Left cardiac atrium (tissue), 4 donors: ENCODE measurements around the gene CXCL14. TPM values are rescaled to one million over a fixed set of nuclear protein-coding genes. Genes with fewer than 3 reads are reported as not detected.

ENCODE experiments used
- ATAC-seq, 2 donors: fragments of 200-7000 bp; cut with Tn5 transposase; one replicate each; pipeline ENCODE4 v1.9.1; 2020; ENCODE audit warnings: mild to moderate bottlenecking in 2 of 2, moderate library complexity in 2 of 2
- DNase-seq: peaks from one replicate; pipeline ENCODE4 v3.0.0-alpha.2; 2020
- intact Hi-C, 2 donors: fragments of 100-400 bp; cut with DNase I; formaldehyde crosslinking; loops; one replicate each; pipeline versions ENCODE4 v1.14.1 to v1.15.1; 2022 to 2023
- total RNA-seq, 2 donors: library from RNA; stranded (reverse); fragmentation: NEBNext Ultra II Directional; extraction: Animal tissue kit (Norgen Biotek cat#: 25700); gene quantifications; one replicate each; pipeline ENCODE4 v1.2.1, GENCODE V29; 2021
- donor health status: DM: no; HTN: yes; CAD: no.
- donor health status: DM: no; HTN: yes; CAD: no; lungs with severe emphysema.
- donor health status: DM: yes; HTN: yes; CAD: no.
- donor health status: Dilated cardiomyopathy.

The CXCL14 gene
- total RNA-seq, 2 donors from 2014 or later = 11.2 to 11.7 TPM

DNA sequence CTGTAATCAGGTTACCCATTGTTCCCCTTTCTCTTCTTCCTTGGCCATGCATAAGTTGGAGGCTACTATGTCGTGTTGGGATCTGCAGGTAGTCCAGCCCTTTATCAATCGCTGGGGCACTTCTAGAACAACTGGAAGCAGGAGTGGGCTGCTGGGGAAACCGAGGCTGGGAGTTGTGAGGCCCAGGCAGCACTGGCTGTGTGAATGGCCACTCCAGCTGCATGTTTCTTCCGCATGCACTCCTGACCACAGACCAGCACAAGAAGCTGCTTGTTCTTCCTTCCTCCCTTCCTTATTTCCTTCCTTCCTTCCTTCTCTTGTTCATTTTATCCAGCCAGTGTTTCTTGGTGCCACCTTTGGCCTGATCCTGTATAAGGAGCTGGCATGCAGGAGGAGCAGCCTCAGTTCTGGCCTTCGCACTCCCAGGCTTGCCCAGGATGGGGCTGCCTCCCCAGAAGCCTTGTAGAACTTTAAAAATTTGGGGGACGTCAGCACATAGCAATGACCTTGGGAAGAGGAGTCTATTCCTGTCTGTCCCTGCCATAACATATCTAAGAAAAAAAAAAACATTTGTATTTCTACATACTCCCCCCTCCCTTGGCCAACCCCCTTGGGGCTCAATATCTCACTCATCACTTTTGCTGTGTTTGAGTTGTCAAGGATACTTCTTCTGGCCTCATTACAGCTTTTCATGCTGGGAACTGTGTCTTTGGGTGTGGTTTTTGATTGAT, 20.8 kb upstream of the CXCL14 start:
- DNase-seq (no peak), ATAC-seq (no peak)
- intact Hi-C loops = no loop called here

DNA sequence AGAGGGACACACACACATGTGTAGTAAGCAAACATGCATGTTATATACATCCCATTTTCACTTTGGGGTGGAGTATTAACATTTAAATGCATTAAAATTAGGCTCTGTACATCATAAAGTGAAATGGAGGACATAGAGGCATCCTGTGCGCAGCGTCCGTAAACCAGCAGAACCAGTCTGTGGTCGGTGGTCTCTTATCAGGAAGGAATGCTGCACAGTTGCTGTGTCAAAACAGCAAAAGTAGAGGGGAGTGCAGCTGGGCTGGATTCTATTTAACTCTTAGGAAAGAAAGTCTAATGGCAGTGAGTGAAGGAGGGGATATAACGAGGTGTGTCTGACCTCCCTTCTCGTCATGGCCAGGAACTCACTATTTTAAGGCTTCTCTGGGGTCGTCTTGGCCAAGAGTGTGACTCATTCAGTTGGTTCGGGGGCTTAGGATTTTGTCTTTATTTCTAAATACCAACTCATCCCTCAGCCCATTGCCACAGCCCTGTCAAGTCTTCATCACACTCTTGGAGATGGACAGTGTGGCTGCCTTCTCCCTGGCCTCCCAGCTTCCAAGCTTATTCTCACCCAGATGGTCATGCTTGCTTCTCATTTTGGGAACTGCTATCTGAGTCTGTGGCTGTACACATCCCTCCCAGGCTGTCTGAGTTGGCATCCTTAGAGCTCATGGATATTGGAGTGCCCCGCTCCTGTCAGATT, 20.1 kb upstream of the CXCL14 start:
- DNase-seq = no peak
- no peak for ATAC-seq
- intact Hi-C loops = no loop called here

DNA sequence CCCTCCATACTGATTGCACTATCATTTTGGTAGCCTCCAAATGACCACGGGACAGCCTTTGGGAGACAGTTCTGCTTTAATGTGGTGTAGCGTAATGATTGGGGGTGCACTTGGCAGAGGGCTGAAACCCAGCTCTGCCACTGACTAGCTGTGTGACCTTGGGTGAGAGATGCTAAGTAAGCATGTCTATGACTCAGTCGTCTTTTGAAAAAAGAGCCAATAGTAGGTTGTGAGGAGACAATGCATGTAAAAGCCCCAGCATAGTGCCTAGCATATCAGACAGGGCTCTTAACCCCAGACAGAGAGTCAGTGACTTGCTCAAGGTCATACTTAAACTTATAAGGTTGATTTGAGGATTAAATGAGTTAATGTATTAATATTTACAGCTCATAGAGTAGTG, 18.0 kb upstream of the CXCL14 start:
- ATAC-seq (no peak), DNase-seq (no peak)
- intact Hi-C loops = no loop called here

DNA sequence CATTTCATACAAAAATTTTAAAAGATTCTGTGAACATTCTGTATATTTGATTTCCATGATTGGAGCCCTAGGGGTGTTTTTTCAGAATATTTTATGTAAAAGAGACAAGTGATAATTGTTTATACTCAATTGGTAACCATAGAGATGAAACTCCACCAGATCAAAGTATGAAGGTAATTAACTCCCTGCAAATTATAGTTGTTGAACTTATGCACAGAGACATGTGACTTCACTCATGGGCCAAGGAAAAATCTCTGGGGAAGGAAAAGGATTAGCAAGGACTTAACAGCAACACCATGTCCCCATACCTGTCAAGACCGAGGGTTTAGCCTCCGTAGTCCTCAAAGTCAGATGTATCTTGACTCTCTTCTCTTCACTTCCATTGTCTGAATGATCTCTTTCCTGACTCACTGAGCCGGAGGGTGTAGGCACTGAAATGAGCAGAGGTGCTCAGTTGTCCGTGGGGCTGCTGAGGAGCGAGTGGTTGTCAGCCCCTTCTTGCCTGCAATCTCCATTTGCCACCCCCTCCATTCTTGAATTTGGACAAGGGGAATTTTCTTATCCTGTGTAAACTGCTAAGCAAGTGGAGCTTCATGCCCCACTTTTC, 17.5 kb upstream of the CXCL14 start:
- intact Hi-C loops = no loop called here
- DNase-seq (no peak), ATAC-seq (no peak)

DNA sequence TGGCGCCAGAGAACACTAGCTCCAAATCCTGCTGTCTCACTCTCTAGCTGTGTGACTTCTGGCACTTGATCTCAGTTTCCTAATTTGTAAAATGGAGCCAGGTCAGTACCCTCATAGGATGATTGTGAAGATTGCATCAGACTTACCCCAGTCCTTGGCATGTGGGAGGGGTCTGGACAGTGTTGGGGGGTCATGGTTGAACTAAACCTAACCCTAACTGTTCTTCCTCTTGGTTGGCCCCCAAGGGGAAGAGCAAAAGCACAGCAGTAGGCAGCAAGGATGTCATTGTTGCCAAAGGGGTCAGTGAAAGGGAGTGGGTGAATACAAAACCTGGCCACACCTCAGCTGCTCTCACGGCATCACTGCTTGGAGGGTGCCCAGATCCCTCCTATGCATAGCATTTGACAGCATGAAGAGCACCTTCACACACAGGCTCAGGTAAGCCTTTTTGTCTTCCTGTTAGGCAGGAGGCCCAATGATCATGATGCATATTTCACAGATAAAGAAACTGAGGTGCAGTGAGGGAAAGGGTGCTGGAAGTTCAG, 15.7 kb upstream of the CXCL14 start:
- DNase-seq (no peak), ATAC-seq (no peak)
- intact Hi-C loops = no loop called here

DNA sequence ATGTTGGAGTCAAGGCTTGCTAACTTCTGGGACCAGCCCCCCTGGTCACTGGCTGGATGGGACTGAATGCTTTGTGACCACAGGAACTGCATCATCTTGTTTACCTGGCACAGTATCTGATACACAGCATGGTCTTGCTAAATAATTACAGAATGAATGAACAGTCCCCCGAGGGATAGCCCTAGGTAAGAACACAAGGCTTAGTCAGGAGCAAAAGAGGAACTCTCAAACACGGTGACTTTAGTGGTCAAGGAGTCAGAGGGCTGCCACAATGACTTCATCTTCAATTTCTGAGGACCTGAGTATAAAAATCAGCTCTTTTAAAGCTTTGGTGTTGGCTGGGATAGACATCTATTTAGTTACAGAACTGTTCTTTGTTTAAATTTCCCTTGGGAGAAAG, 15.1 kb upstream of the CXCL14 start:
- DNase-seq = no peak
- no peak for ATAC-seq
- intact Hi-C loops = no loop called here

DNA sequence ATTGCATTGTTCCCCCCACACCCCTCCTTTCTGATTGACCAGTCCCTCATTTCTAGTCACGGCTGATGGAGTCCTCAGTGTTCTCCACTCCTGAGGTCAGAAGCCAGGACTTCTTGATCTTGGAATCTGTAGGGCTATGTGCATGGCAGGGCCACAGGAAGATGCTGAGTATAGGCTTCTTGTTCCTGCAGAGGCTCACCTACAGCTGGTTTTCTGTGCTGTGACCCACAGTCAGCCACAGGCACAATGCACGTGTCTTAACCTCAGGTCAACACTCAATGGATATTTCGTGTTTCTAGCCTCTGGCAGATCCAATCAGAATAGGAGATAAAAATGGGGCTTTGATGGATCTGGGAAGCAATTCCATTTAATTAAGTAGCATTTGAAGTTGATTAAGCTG, 14.3 kb upstream of the CXCL14 start:
- DNase-seq = no peak
- no peak for ATAC-seq
- intact Hi-C loops = no loop called here

DNA sequence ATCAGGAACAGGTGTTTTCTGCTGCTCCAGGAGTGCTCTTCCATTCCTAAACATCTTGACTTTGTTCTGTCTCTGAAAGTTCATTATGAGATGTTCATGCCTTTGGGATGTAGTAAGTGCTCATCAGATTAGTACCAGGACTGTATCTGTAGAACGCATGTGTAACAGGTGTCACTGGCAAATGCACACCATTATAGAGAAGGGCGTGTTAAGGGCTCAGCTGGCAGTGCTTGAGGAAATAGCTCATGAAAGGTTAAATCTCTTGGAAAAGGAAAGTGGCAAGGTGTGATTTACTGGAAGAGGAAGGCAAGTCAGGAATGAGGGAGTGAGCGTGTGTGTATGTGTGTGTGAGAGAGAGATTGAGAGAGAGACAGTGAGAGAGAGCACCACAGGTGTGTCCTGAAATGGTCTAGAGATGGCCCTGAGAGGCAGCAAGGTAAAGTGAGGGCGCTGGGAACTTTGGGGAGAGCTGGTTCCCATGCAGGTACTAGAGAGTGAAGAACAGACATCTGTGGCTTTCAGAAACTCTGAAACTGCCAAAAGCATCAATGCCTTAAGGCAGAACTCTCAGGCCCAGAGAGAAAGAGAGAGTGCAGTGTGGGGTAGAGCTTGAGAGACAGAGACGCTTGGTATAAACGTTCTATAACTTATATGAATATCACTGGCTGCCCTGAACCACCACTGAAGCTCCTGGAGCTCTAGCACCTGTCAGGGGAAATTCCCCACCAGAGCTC, 13.7 kb upstream of the CXCL14 start:
- DNase-seq (no peak), ATAC-seq (no peak)
- intact Hi-C loops = no loop called here

DNA sequence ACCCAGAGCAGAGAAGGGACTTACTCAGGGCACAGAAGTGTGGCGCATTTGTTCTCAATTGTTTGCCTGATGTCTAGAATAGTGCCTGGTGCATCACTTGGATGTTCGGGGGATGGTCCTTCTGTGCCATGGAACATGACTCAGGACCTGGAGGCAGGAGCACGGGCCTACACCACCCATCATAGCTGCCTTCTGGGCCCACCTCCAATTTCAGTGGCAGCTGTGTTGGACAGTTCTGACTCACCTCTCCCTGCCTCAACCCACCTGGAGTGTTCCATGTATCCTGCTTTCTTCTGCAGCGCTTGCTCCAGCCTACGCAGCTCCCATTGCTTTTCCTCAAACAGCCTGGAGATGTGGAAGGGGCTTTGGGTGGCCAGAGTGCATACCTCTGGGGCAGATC, 12.5 kb upstream of the CXCL14 start:
- intact Hi-C loops = no loop called here
- ATAC-seq (no peak), DNase-seq (no peak)

DNA sequence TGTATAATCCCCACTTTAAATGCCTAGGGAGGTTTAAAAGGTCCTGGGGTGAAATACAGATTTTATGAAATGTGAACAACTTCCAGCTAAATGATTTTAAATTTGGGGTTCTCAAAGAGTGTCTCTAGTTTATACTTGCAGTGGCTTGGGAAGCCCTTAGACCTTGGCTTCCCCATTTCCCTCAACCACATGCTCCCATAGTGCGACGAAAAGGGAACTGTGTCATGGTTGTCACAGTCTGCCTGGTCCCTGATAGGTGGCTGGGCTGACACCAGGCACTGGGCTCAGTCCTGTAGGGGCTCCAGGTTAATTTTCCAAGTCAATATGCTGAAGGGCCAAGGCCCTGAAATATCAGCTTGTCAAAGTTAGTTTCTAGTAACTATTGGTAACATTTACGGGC, 10.4 kb upstream of the CXCL14 start:
- intact Hi-C loops = no loop called here
- DNase-seq (no peak), ATAC-seq (no peak)

DNA sequence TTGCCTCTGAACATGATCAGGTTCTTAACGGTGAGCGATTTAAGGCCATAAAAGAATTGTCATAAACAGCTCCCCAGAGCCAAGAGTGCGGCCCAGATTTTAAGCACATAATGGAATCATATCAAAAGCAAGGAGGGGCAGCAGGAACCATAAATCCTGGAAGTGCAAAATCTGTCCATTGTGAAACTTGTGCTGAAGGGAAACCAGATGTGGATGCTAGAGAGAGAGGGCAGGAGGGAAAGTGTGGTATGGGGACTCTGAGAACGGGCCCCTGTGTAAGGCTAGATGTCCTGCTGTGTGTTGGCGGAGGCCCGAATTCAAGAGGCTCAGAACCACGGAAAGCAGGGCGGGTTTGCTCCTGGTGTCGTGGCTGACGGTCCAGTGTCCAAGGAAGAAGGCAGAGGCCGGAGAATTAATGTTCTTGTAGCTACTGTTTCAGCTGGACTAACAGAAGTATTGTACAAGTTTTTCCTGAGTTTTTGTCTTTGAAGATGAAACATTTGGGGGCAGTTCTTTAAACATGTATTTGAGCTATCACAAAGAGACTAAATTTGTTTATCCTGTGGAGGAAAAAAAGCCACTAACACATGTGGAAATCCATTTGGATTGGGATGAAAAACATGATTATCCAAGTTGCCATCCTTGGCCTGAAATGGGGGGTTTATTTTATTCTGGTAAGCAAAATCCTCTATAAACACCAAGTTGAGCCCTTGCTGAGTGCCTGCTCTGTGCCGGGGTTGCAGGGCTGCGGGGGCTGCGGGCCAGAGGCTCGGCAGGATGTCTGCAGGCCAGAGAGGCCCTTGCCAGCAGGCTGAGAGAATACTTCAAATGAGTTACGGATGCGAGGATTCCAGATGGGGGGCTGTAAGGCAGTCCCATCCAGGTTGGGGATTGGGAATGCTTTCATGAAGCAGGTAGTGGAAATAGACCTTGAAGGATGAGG, 9.2 kb upstream of the CXCL14 start:
- intact Hi-C loops = no loop called here
- ATAC-seq (no peak), DNase-seq (no peak)

DNA sequence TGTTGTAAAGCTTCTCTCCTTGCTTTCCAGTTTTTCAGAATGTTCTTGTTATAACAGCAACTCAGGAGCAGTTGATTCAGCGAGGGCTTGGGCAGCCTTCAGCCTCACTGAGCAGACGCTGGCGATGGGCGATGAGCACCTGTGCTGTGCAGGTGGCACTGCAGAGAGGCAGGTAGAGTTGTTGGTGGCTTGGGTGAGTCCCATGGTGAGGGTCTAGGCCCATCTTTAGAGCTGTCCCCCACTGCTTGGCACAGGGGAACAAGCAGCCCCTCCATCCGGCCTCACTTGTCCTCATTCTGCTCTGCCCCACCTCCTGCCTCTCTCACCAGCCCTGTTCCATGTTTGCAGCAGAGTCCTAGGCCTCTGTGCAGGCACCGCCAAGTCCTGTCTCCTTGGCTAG, 6.1 kb upstream of the CXCL14 start:
- no peak for ATAC-seq
- intact Hi-C loops = no loop called here
- DNase-seq = no peak

DNA sequence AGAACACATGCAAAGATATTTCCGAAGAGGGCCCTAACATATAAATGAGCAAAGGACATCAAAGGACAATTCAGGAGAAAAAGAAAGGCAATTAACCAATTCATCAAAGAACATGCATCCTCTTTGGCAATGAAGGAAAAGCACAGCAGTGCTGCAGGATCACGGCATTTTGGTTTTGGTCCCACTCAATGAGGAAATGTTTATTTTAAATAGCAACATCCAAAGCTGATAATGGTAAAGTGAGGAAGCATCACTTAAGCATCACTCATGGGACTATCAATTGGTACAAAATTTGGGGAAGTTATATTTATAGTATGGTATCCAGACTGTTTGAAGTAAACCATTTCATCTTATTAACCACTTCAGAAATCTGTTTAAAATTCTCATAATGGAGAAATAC, 5.5 kb upstream of the CXCL14 start:
- DNase-seq (no peak), ATAC-seq (no peak)
- intact Hi-C loops = no loop called here

DNA sequence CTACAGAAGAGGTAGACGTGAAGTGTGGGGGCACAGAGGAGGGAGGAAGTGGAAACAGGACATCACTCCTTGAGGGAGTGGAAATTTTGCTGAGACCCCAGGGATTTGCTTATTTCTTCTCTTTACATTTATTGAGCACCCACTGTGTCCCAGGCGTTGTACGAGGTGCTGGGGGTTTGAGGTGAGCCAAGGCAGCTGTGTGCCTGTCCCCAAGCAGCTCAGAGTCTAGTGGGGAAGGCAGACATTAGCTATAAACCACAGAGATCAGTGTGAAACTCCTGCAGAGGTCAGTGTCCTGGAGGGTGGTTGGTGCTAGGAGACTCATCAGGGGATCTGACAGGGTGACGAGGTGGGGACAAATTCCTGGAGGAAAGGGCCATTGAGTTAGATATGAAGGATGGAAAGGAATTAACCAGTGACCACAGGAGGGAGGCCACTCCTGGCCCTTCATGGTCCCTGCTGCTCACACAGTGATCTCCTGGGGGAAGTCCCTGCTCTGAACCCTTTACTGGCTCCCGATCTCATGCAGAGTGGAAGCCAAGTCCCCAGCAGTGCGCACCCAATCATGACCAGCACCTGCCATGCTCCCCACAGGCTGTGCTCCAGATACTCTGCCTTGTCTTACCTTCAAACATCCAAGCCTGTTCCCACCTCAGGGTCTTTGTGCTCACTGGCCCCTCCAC, 3.4 kb upstream of the CXCL14 start:
- DNase-seq (no peak), ATAC-seq (no peak)
- intact Hi-C loops = no loop called here

DNA sequence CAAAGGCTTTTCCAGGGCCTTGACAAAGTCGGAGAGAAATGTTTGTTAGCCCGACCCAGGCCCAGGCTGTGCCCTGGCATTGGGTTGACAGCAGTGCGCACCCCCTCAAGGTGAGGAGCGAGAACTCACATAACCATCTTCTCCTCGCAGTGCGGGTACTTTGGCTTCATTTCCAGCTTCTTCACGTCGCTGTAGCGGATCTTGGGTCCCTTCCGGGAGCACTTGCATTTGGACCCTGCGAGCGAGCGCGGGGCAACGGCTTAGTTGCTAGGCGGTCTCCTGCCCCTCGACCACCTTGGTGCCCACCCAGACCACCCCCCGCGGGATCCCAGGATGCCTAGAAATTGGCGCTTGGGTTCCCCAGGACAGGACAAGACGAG, 496 bp downstream of the CXCL14 start:
- ATAC-seq = no peak
- intact Hi-C loops = no loop called here
- DNase-seq = no peak

DNA sequence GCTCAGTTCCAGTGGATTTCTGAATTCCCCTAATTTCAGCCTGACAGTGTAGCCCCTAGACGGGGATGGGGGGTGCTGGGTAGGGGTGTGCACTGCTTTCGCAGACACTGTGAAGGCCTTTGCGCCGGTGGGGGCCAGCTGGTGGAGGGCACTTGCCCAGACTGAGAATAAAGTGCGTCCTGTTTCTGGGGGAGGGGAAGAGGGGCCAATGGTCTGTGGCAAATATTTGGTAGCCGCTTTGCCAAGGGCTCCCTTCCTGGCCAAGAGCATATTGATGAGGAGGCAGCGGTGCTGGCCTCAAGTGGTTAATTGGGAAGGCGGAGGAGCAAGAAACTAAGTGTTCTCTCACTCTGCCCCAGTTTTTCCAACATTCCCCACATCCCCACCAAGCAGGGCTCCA, 1.4 kb downstream of the CXCL14 start:
- intact Hi-C loops = no loop called here
- no peak for DNase-seq

DNA sequence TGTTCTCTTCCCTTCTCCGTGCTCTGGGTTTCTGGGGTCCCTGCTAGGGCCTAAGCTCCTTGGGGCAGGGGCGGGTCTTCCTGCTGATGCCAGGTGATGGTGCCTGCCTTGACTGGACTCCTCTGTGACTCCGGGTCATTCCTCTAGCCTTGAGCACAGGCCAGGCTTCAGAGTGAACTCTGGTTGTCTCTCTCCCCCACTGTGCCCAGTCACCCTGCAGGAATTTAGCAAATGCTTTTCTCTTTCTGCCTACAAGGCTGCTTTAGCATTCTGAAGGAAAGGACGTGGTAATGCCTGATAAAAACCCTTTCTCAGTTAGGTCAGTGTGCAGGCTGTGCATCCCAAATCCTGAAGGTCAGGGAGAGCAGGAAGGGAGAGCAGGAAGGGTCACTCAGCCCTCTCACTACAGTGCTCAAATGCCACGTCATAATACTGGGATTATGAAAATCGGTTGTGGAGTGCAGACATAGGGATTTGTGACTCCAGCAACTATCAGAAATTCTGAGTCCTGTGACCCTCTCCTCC, 2.7 kb downstream of the CXCL14 start:
- no peak for DNase-seq
- no peak for ATAC-seq
- intact Hi-C loops = no loop called here

More for the DNA sequence above, 1.4 kb downstream of the CXCL14 start:
- ATAC-seq = no peak

DNA sequence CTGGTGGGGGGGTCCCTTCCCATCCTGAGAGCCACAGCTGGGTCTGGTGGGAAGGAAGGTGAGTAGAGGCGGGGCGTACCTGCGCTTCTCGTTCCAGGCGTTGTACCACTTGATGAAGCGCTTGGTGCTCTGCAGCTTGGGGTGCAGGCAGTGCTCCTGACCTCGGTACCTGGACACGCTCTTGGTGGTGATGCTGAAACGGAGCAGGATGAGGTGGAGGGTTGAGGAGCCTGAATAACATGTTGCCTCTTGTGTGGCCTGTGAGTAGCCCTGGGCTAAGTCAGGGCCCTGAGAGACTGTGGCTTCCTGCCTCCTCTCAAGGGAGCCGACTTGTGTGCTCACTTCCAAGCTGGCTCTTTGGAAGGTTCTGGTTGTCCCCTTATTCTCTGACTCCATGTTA, 4.3 kb downstream of the CXCL14 start:
- DNase-seq (no peak), ATAC-seq (no peak)
- intact Hi-C loops = no loop called here
